Adrenal gland (tissue), 5 donors: ENCODE measurements around the gene PRKRA.

Experiments used
- POLR2A ChIP-seq, 2 donors: fragments of 450-650 bp; IDR thresholded peaks; one replicate each; pipeline ENCODE4 v1.6.1; 2017; ENCODE audit warnings: antibody characterized with exemption in 2 of 2, mild to moderate bottlenecking in 2 of 2, moderate library complexity in 1 of 2
- TF ChIP-seq, protein P1 (sequence below), 6 experiments: fragments of 450-650 bp in 4 of 6; fragments of 200-600 bp in 2 of 6; sonication (generic) in 1 of 6; IDR thresholded peaks; 1 replicate in 5 of 6; 2 replicates in 1 of 6; pipeline versions ENCODE4 v1.5.1 to v1.8.0; 2016 to 2021; ENCODE audit warnings: antibody characterized with exemption in 6 of 6, mild to moderate bottlenecking in 2 of 6, moderate library complexity in 1 of 6
- donor health status: DM: no; HTN: no; CAD: no.

DNA sequence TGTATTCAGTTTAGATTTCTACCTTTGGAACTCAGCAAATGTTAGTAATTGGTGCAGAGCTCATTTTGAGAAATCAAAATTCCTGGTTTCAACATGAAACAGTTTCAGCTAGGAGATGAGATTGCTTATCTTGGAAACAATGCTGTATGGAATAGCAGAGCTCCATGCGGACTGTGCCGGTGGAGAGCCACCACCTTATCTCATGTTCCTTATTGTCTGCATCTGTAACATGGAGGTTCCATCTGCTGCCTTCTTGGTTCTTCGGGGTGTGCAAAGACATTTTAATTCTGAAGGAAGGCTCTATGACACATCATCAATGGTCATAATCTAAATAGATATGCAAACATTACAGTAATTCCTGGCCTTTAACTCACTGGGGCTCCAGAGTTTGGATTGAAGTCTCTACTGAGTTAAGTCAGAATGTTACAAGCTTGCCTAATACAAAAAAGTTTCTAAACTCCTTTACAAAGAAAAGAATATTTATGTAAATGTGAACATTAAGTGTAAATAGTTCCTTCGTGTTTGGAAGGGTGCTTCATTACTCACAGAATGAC, 65.3 kb downstream of the PRKRA start:
- TF ChIP-seq, protein P1, sequence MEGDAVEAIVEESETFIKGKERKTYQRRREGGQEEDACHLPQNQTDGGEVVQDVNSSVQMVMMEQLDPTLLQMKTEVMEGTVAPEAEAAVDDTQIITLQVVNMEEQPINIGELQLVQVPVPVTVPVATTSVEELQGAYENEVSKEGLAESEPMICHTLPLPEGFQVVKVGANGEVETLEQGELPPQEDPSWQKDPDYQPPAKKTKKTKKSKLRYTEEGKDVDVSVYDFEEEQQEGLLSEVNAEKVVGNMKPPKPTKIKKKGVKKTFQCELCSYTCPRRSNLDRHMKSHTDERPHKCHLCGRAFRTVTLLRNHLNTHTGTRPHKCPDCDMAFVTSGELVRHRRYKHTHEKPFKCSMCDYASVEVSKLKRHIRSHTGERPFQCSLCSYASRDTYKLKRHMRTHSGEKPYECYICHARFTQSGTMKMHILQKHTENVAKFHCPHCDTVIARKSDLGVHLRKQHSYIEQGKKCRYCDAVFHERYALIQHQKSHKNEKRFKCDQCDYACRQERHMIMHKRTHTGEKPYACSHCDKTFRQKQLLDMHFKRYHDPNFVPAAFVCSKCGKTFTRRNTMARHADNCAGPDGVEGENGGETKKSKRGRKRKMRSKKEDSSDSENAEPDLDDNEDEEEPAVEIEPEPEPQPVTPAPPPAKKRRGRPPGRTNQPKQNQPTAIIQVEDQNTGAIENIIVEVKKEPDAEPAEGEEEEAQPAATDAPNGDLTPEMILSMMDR (IDR thresholded peaks at IDR 0.05): no peak
- no peak for TF ChIP-seq POLR2A (IDR thresholded peaks at IDR 0.05)
